Osteoblast (primary cell): ENCODE measurements around the gene FAM50A. TPM values are rescaled to one million over a fixed set of nuclear protein-coding genes. Genes with fewer than 3 reads are reported as not detected.

Experiments used
- DNase-seq: peaks from one replicate; pipeline ENCODE4 v3.0.0; 2011; ENCODE audit warnings: low spot score, mixed read lengths; ENCODE audit not compliant: insufficient read length; ENCODE audit errors: missing footprints
- H2AFZ ChIP-seq: 2 replicates; pipeline ENCODE4 v1.6.0; 2011; ENCODE audit warnings: mild to moderate bottlenecking, low read length
- H3K27ac ChIP-seq: 2 replicates; pipeline ENCODE4 v1.5.1; 2011; ENCODE audit warnings: mild to moderate bottlenecking, low read depth, low read length, moderate library complexity
- H3K27me3 ChIP-seq: 2 replicates; pipeline ENCODE4 v1.6.0; 2012; ENCODE audit warnings: mild to moderate bottlenecking, control low read depth, inconsistent platforms, low read length, moderate library complexity; ENCODE audit not compliant: insufficient read depth
- H3K36me3 ChIP-seq: 2 replicates; pipeline ENCODE4 v1.5.1; 2011; ENCODE audit warnings: mild to moderate bottlenecking, low read length, control low read depth, moderate library complexity; ENCODE audit not compliant: insufficient read depth
- H3K4me1 ChIP-seq: 2 replicates; pipeline ENCODE4 v1.5.1; 2011; ENCODE audit warnings: mild to moderate bottlenecking, low read length, control low read depth, moderate library complexity; ENCODE audit not compliant: insufficient read depth
- H3K4me2 ChIP-seq: 2 replicates; pipeline ENCODE4 v1.6.0; 2011; ENCODE audit warnings: mild to moderate bottlenecking, low read length; ENCODE audit not compliant: insufficient read depth
- H3K4me3 ChIP-seq: fragments of 200-600 bp; sonication (generic); 3 replicates; pipeline ENCODE4 v1.5.1; 2012; ENCODE audit warnings: mild to moderate bottlenecking, low read length, inconsistent platforms; ENCODE audit not compliant: insufficient read depth
- H3K79me2 ChIP-seq: 2 replicates; pipeline ENCODE4 v1.6.0; 2012; ENCODE audit warnings: mild to moderate bottlenecking, low read length, control low read depth, inconsistent platforms; ENCODE audit not compliant: insufficient read depth
- H3K9me3 ChIP-seq: 2 replicates; pipeline ENCODE4 v1.5.1; 2011; ENCODE audit warnings: low read depth, low read length, control low read depth
- H4K20me1 ChIP-seq: 2 replicates; pipeline ENCODE4 v1.6.0; 2012; ENCODE audit warnings: mild to moderate bottlenecking, low read length, control low read depth; ENCODE audit not compliant: insufficient read depth
- CTCF ChIP-seq: IDR thresholded peaks from 2 replicates; pipeline ENCODE4 v1.5.1; 2011; ENCODE audit warnings: mild to moderate bottlenecking, low read depth, low read length, moderate library complexity; ENCODE audit errors: extremely low read depth
- total RNA-seq: library from RNA; depleted of rRNA; stranded (reverse); fragments of >200 nt; gene quantifications from 2 replicates; pipeline ENCODE4 v1.2.3, GENCODE V29; 2012

FAM50A gene
- total RNA-seq, 1 donor = 48.1 TPM

GRCh38 chrX:154483325-154483724, 39.4 kb downstream of the FAM50A start:
- H4K20me1 ChIP-seq = no peaks in the 10 kb centered on the region
- H3K79me2 ChIP-seq = peaks cover 12% of the 10 kb centered on the region
- H3K9me3 ChIP-seq = no peaks in the 10 kb centered on the region
- no peak overlapping the region for H2AFZ ChIP-seq
- TF ChIP-seq CTCF = no peak
- peaks cover 19% of the 10 kb centered on the region for H3K36me3 ChIP-seq
- H3K4me2 ChIP-seq = no peak overlapping the region
- H3K4me1 ChIP-seq = no peaks in the 10 kb centered on the region
- no peak overlapping the region for H3K27ac ChIP-seq
- H3K27me3 ChIP-seq = no peaks in the 10 kb centered on the region
- DNase-seq = peak; percentile 80
- no peak overlapping the region for H3K4me3 ChIP-seq

GRCh38 chrX:154484255-154485149, 40.6 kb downstream of the FAM50A start:
- peaks cover 7% of the 10 kb centered on the region for H4K20me1 ChIP-seq
- H2AFZ ChIP-seq = no peak overlapping the region
- peaks cover 6% of the 10 kb centered on the region for H3K4me1 ChIP-seq
- H3K9me3 ChIP-seq = no peaks in the 10 kb centered on the region
- peaks cover 20% of the 10 kb centered on the region for H3K36me3 ChIP-seq
- no peaks in the 10 kb centered on the region for H3K27me3 ChIP-seq
- DNase-seq = peak; percentile 91
- H3K27ac ChIP-seq = no peak overlapping the region
- no peak for TF ChIP-seq CTCF
- H3K4me2 ChIP-seq = no peak overlapping the region
- peaks cover 20% of the 10 kb centered on the region for H3K79me2 ChIP-seq
- no peak overlapping the region for H3K4me3 ChIP-seq

GRCh38 chrX:154485150-154486051, 41.5 kb downstream of the FAM50A start:
- Histone ChIP-seq H4K20me1 (peaks cover 7% of the 10 kb centered on the region), H3K4me3 (peak overlapping the region; percentile 73), H2AFZ (no peak overlapping the region), H3K27ac (peak overlapping the region; percentile 4), H3K79me2 (peaks cover 22% of the 10 kb centered on the region), H3K9me3 (no peaks in the 10 kb centered on the region), H3K4me1 (peaks cover 10% of the 10 kb centered on the region), H3K27me3 (no peaks in the 10 kb centered on the region), H3K4me2 (peak overlapping the region; percentile 71), H3K36me3 (peaks cover 20% of the 10 kb centered on the region)
- no peak for TF ChIP-seq CTCF
- DNase-seq = peak; percentile 85

GRCh38 chrX:154486052-154486395, 42.1 kb downstream of the FAM50A start:
- no peaks in the 10 kb centered on the region for H3K27me3 ChIP-seq
- H3K79me2 ChIP-seq = peaks cover 22% of the 10 kb centered on the region
- no peak for TF ChIP-seq CTCF
- DNase-seq = peak; percentile 90
- H3K4me1 ChIP-seq = peaks cover 10% of the 10 kb centered on the region
- no peaks in the 10 kb centered on the region for H3K9me3 ChIP-seq
- H3K4me3 ChIP-seq = peak overlapping the region; percentile 73
- H3K36me3 ChIP-seq = peaks cover 20% of the 10 kb centered on the region
- peaks cover 7% of the 10 kb centered on the region for H4K20me1 ChIP-seq
- peak overlapping the region; percentile 71 for H3K4me2 ChIP-seq
- H3K27ac ChIP-seq = no peak overlapping the region
- no peak overlapping the region for H2AFZ ChIP-seq
